Thoracic aorta (tissue), 2 donors: ENCODE measurements around the gene MGAT1. TPM values are rescaled to one million over a fixed set of nuclear protein-coding genes. Genes with fewer than 3 reads are reported as not detected.

Source experiments
- ATAC-seq: fragments of 150-250 bp; one replicate; pipeline ENCODE4 v1.8.0; 2017; ENCODE audit warnings: low read depth; ENCODE audit not compliant: insufficient number of reproducible peaks, low FRiP score
- DNase-seq: peaks from one replicate; pipeline ENCODE4 v3.0.0-alpha.2; 2020; ENCODE audit warnings: low spot score
- H3K27ac ChIP-seq, 2 donors: fragments of 200-600 bp; sonication (generic); 1 replicate in 1 of 2; 2 replicates in 1 of 2; pipeline ENCODE4 v1.5.1; 2016; ENCODE audit warnings: mild to moderate bottlenecking in 2 of 2, moderate library complexity in 2 of 2
- H3K27me3 ChIP-seq: fragments of 200-600 bp; sonication (generic); replicated peaks from 2 replicates; pipeline ENCODE4 v1.6.0; 2016; ENCODE audit warnings: mild to moderate bottlenecking; ENCODE audit not compliant: insufficient read depth
- H3K36me3 ChIP-seq: fragments of 200-600 bp; sonication (generic); one replicate; pipeline ENCODE4 v1.5.1; 2016
- H3K4me1 ChIP-seq, 2 donors: fragments of 200-600 bp; sonication (generic); 1 replicate in 1 of 2; 2 replicates in 1 of 2; pipeline versions ENCODE4 v1.5.1 to v1.6.0; 2016; ENCODE audit warnings: low read depth in 2 of 2, mild to moderate bottlenecking in 1 of 2; ENCODE audit not compliant: control insufficient read depth in 1 of 2
- H3K4me3 ChIP-seq: fragments of 200-600 bp; sonication (generic); 2 replicates; pipeline ENCODE4 v1.5.1; 2016; ENCODE audit warnings: mild to moderate bottlenecking
- H3K9me3 ChIP-seq: fragments of 200-600 bp; sonication (generic); 2 replicates; pipeline ENCODE4 v1.5.1; 2016
- CTCF ChIP-seq: fragments of 200-600 bp; sonication (generic); IDR thresholded peaks from one replicate; pipeline ENCODE4 v1.5.1; 2019; ENCODE audit warnings: antibody characterized with exemption
- total RNA-seq, 2 donors: library from RNA; depleted of rRNA; stranded (reverse); fragments of >200 nt; gene quantifications; one replicate each; pipeline versions ENCODE4 v1.1.0 to v1.2.3, GENCODE V29; 2016

Gene MGAT1
- total RNA-seq, 2 donors from 2014 or later, result 226 to 244 TPM

- Histone ChIP-seq H3K27ac (no peak overlapping the region), H3K27me3 (no peaks in the 10 kb centered on the region), H3K9me3 (no peaks in the 10 kb centered on the region), H3K4me1 (peaks cover 59 to 68% of the 10 kb centered on the region in 2 donors), H3K4me3 (peak overlapping the region; percentile 28), H3K36me3 (peaks cover 6% of the 10 kb centered on the region)
- ATAC-seq (no peak), DNase-seq (no peak)
- TF ChIP-seq CTCF, result no peak
Measured at GRCh38 chr5:180798193-180798592, 4.4 kb downstream of the MGAT1 start.

GRCh38 chr5:180797256-180798192, 5.1 kb downstream of the MGAT1 start:
- no peaks in the 10 kb centered on the region for H3K9me3 ChIP-seq
- no peak overlapping the region for H3K4me3 ChIP-seq
- no peak for TF ChIP-seq CTCF
- no peaks in the 10 kb centered on the region for H3K27me3 ChIP-seq
- H3K36me3 ChIP-seq, result peaks cover 10% of the 10 kb centered on the region
- ATAC-seq, result no peak
- DNase-seq, result no peak
- H3K27ac ChIP-seq, result no peak overlapping the region
- H3K4me1 ChIP-seq, result peaks cover 57 to 65% of the 10 kb centered on the region in 2 donors

- peaks cover 49 to 55% of the 10 kb centered on the region in 2 donors for H3K4me1 ChIP-seq
- no peak overlapping the region for H3K4me3 ChIP-seq
- H3K36me3 ChIP-seq, result peaks cover 27% of the 10 kb centered on the region
- DNase-seq (no peak), ATAC-seq (no peak)
- TF ChIP-seq CTCF, result no peak
- H3K9me3 ChIP-seq, result no peaks in the 10 kb centered on the region
- H3K27me3 ChIP-seq, result no peaks in the 10 kb centered on the region
- H3K27ac ChIP-seq, result no peak overlapping the region
Measured at GRCh38 chr5:180795771-180796313, 6.8 kb downstream of the MGAT1 start.

- Histone ChIP-seq H3K9me3 (no peaks in the 10 kb centered on the region), H3K4me3 (no peak overlapping the region), H3K27me3 (no peaks in the 10 kb centered on the region), H3K36me3 (peaks cover 44% of the 10 kb centered on the region), H3K4me1 (peaks cover 20 to 30% of the 10 kb centered on the region in 2 donors), H3K27ac (no peak overlapping the region)
- TF ChIP-seq CTCF, result no peak
- DNase-seq (no peak), ATAC-seq (no peak)
Measured at GRCh38 chr5:180792965-180793287, 9.7 kb downstream of the MGAT1 start.

- DNase-seq, result no peak
- no peak for TF ChIP-seq CTCF
- Histone ChIP-seq H3K36me3 (peaks cover 49% of the 10 kb centered on the region), H3K27me3 (no peaks in the 10 kb centered on the region), H3K4me3 (no peak overlapping the region), H3K27ac (no peak overlapping the region), H3K4me1 (peaks cover 18 to 30% of the 10 kb centered on the region in 2 donors), H3K9me3 (no peaks in the 10 kb centered on the region)
- ATAC-seq, result no peak
Measured at GRCh38 chr5:180792287-180792964, 10.2 kb downstream of the MGAT1 start.
